ENCODE measurements around the gene CASKIN1.

CASKIN1 gene

DNA sequence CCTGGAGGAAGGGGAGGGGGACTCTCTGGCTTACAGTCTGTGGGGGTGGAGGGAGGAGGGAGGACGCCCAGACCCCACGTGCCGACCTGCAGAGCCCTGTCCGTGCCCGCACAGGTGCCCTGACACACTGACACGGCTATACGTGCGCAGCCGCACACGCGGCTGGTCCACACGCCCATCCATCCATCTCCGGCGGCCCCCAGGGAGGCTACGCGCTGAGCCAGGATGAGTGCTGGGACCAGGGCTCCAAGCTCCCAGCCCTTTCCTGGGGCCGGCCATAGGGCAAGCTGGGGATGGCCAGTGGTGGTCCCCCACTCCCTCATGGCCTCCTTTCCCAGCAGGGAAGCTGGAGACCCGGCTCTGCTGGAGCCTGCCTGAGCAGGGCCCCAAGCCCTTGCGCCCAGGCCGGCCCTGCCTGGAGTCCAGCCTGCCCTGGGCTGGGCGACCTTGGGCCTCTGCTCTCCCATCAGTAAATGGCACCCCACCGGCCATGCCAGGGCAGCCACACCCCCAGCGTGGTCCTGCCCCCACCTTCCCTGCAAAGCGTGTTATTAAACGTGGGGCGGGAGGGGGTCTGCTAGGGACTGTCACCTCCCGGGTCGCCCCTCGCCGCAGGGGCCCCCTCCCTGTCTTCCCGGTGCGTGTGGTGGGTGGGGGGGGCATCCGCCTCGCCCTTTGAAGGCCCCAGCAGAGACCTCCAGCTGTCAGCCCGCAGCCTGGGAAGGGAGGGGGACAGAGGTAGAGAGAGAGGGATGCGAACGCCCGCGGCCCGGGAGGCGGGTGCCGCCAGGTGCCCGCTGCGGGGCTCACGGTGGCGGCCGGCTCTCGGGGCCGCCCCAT lies 863 bp downstream of the CASKIN1 start:
- no peak overlapping the region for H3K27ac ChIP-seq (ENCODE audit: low read depth, low read length)
- H3K4me1 ChIP-seq (ENCODE audit: insufficient read depth, low read length), result peaks cover 5% of the 10 kb centered on the region
- no peak overlapping the region for H3K4me3 ChIP-seq (ENCODE audit: low read depth in 1 of 2, low read length in 2 of 2)
- H3K9ac ChIP-seq (ENCODE audit: low read length), result no peak overlapping the region
- peaks cover 15 to 47% of the 10 kb centered on the region in 2 donors for H3K27me3 ChIP-seq (ENCODE audit: control insufficient read depth in 1 of 2, insufficient read depth in 2 of 2, low read length in 2 of 2)
- H3K36me3 ChIP-seq (ENCODE audit: insufficient read depth, low read length), result no peaks in the 10 kb centered on the region
- H3K9me3 ChIP-seq (ENCODE audit: low read length), result no peaks in the 10 kb centered on the region

DNA sequence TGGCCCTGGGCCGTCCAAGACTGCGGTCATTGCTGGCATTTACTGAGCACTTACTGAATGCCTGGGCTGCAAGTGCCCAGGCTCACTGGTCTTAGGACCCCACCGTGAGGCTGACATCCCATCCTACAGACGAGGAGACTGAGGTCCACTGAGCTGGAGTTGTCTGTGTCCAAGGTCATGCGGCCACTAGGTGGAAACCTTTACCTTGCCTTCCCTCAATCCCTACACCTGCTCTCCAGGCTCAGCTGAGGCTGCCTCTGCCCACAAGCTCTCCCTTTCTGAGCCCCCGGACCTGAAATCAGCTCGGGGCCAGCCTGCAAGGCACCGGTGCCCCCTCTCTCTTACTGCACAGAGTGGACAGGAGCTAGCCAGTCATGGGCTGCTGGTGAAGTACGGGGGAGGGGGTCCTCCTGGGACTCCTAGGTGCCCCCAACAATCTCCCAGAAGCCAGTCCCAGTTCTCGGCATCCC lies 1.5 kb downstream of the CASKIN1 start:
- peaks cover 15 to 47% of the 10 kb centered on the region in 2 donors for H3K27me3 ChIP-seq (ENCODE audit: control insufficient read depth in 1 of 2, insufficient read depth in 2 of 2, low read length in 2 of 2)
- peaks cover 5% of the 10 kb centered on the region for H3K4me1 ChIP-seq (ENCODE audit: insufficient read depth, low read length)
- H3K27ac ChIP-seq (ENCODE audit: low read depth, low read length), result no peak overlapping the region
- no peaks in the 10 kb centered on the region for H3K36me3 ChIP-seq (ENCODE audit: insufficient read depth, low read length)
- H3K9ac ChIP-seq (ENCODE audit: low read length), result no peak overlapping the region
- H3K9me3 ChIP-seq (ENCODE audit: low read length), result no peaks in the 10 kb centered on the region
- H3K4me3 ChIP-seq (ENCODE audit: low read depth in 1 of 2, low read length in 2 of 2), result no peak overlapping the region

DNA sequence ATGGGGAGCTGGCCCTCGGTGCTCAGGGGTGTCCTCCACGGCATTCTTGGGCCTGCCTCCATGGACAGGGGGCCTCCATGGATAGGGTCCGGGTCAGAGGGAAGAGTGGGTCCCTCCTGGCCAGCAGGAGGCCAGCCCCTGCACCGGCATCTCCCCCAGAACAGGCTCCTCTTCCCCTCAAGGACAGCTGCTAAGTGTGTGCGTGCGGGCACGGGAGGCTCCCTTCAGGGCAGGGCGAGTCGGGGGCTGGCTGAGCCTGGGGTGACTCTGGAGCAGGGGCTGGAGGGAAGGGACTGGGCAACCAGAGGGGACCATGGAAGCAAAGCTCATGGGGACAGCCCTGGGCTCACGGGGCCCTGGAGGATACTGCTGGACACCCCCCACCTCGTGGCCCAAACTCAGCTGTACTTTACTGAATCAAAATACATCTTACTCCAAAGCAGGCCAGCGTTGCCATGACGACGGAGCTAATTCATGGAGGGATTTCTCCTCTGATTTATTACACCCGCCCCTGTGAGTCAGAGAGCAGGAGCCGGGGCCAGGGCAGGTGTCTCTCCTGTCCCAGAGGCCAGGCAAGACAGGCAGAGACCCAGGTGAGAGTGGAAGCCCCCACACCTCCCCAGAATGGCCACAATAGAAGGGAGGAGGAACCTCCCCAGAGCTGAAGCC lies 2.1 kb downstream of the CASKIN1 start:
- H3K9ac ChIP-seq (ENCODE audit: low read length), result no peak overlapping the region
- H3K4me1 ChIP-seq (ENCODE audit: insufficient read depth, low read length), result peaks cover 5% of the 10 kb centered on the region
- H3K4me3 ChIP-seq (ENCODE audit: low read depth in 1 of 2, low read length in 2 of 2), result no peak overlapping the region
- H3K27me3 ChIP-seq (ENCODE audit: control insufficient read depth in 1 of 2, insufficient read depth in 2 of 2, low read length in 2 of 2), result peaks cover 15 to 42% of the 10 kb centered on the region in 2 donors
- H3K36me3 ChIP-seq (ENCODE audit: insufficient read depth, low read length), result no peaks in the 10 kb centered on the region
- no peak overlapping the region for H3K27ac ChIP-seq (ENCODE audit: low read depth, low read length)
- no peaks in the 10 kb centered on the region for H3K9me3 ChIP-seq (ENCODE audit: low read length)

DNA sequence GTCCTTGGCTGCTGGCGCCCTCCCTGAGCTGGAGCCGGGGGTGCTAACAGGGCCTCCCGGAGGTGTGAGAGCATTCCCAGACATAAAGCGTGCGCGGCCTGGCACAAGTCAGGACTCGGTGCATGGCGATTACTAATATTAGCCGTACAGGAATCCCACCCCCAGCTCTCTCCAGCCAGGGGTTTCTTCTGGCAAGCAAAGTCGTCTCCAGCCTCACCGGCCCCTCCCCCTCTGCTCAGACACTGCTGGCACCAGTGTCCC lies 5.0 kb downstream of the CASKIN1 start:
- peaks cover 5% of the 10 kb centered on the region for H3K4me1 ChIP-seq (ENCODE audit: insufficient read depth, low read length)
- H3K9me3 ChIP-seq (ENCODE audit: low read length), result no peaks in the 10 kb centered on the region
- H3K27ac ChIP-seq (ENCODE audit: low read depth, low read length), result no peak overlapping the region
- H3K4me3 ChIP-seq (ENCODE audit: low read depth in 1 of 2, low read length in 2 of 2), result no peak overlapping the region
- peaks cover 10 to 27% of the 10 kb centered on the region in 2 donors for H3K27me3 ChIP-seq (ENCODE audit: control insufficient read depth in 1 of 2, insufficient read depth in 2 of 2, low read length in 2 of 2)
- no peaks in the 10 kb centered on the region for H3K36me3 ChIP-seq (ENCODE audit: insufficient read depth, low read length)
- H3K9ac ChIP-seq (ENCODE audit: low read length), result no peak overlapping the region

DNA sequence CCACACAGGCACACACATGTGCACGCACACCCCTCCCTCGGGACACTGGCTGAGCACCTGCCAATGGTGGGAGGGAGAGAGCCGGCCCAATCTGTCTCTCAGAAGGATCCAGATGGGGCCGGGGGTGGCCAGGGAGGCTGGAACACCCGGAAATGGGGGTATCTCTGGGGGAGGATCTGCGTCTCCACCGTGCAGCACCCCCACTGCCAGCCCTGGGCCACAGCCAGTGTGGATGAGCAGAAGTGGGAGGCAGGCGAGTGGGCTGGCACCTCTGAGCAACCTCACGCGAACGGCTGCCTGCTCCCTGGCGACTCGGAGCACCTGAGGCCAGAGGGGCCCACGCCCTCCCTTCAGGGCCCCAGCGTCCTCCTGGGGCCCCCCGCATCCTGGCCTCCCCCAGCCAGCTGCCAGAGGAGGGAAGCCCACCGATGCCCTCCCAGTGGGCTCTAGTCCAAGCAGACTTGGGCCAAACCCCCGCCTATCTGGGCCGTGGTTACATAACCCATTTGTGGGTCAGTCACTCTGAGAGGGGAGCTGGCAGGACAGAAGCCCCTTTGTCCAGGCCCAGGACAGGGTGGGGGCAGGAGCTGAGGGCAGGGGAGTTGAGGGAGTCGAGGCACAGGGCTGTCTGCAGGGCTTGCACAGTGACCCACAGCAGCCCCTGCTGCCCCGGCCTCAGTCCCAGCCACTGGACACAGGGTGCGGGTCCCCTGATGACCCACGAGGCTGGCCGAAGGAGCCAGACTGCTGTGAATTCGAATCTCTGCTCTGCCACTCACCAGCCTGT lies 5.6 kb downstream of the CASKIN1 start:
- Histone ChIP-seq H3K4me1 (ENCODE audit: insufficient read depth, low read length) (peaks cover 5% of the 10 kb centered on the region), H3K27me3 (ENCODE audit: control insufficient read depth in 1 of 2, insufficient read depth in 2 of 2, low read length in 2 of 2) (peaks cover 9 to 25% of the 10 kb centered on the region in 2 donors), H3K9me3 (ENCODE audit: low read length) (no peaks in the 10 kb centered on the region), H3K27ac (ENCODE audit: low read depth, low read length) (no peak overlapping the region), H3K4me3 (ENCODE audit: low read depth in 1 of 2, low read length in 2 of 2) (no peak overlapping the region), H3K9ac (ENCODE audit: low read length) (no peak overlapping the region), H3K36me3 (ENCODE audit: insufficient read depth, low read length) (no peaks in the 10 kb centered on the region)

DNA sequence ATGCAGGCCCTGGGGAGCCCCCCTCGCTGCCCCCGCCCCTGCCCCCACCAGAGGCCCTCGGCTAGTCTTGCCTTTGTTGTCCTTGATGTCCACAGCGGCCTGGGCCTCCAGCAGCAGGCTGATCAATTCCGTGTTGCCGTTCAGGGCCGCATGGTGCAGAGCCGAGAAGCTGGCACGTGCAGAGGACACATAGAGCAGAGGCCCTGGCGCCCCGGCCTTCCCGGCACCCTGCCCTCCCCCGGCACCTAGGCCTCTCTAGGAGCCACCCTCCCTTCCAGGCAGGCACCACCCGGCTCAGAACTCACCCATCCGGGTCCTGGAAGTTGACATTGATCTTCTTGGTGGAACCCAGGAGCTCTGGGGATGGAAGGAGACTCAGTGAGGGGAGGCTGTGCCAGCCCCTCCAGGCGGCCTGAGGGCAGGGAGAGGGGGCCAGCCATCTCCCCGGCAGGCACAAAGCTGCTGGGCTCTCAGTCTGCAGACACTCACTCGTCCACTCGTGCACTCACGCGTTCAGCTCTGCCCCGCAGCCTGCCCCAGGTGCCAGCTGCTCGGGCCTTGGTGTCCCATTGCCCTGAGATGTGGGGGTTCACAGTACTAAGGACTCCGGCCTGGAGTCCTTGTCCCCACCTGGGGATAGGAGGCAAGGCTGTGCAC lies 6.3 kb downstream of the CASKIN1 start:
- no peak overlapping the region for H3K4me3 ChIP-seq (ENCODE audit: low read depth in 1 of 2, low read length in 2 of 2)
- no peak overlapping the region for H3K27ac ChIP-seq (ENCODE audit: low read depth, low read length)
- H3K4me1 ChIP-seq (ENCODE audit: insufficient read depth, low read length), result no peaks in the 10 kb centered on the region
- peaks cover 2 to 18% of the 10 kb centered on the region in 2 donors for H3K27me3 ChIP-seq (ENCODE audit: control insufficient read depth in 1 of 2, insufficient read depth in 2 of 2, low read length in 2 of 2)
- H3K36me3 ChIP-seq (ENCODE audit: insufficient read depth, low read length), result no peaks in the 10 kb centered on the region
- H3K9me3 ChIP-seq (ENCODE audit: low read length), result no peaks in the 10 kb centered on the region
- H3K9ac ChIP-seq (ENCODE audit: low read length), result no peak overlapping the region

DNA sequence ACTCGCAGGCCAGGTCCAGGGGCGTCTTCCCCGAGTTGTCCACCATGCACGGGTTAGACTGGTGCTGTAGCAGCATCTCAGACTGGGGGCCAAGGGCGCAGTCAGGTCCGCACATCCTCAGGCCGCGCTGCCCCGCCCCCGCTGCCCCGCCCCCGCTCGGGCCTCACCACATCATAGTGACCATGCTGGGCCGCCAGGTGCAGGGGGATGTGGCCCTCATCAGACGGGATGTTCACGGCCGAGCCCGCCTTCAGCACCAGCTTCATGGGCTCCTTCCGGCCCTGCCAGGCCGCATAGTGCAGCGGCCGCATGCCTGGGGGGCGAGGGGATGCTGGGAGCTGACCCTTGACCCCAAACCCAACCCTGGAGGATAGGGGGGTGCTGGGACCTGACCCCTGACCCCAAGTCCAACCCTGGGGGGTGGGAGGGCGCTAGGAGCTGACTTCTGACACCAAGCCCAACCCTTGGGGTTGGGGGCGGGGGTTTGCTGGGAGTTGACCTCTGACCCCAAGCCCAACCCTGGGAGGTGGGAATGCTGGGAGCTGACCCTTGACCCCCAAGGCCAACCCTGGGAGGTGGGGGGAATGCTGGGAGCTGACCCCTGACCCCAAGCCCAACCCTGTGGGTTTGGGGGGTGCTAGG lies 7.0 kb downstream of the CASKIN1 start:
- H3K4me3 ChIP-seq (ENCODE audit: low read depth in 1 of 2, low read length in 2 of 2), result no peak overlapping the region

DNA sequence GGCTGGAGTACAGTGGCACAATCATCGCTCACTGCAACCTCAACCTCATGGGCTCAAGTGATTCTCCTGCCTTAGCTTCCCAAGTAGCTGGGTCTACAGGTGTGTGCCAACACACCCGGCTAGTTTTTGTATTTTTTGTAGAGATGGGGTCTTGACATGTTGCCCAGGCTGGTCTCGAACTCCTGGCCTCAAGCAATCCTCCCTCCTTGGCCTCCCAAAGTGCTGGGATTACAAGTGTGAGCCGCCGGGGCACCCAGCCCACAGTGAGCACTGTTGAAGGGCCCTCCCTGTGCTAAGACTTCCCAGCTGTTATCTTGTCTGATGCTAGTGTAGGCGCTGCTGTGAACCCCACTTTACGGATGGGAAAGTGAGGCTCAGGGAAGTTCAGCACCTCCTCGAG lies 8.0 kb downstream of the CASKIN1 start:
- Histone ChIP-seq H3K4me1 (ENCODE audit: insufficient read depth, low read length) (no peaks in the 10 kb centered on the region), H3K9me3 (ENCODE audit: low read length) (no peaks in the 10 kb centered on the region), H3K9ac (ENCODE audit: low read length) (no peak overlapping the region), H3K36me3 (ENCODE audit: insufficient read depth, low read length) (no peaks in the 10 kb centered on the region), H3K27me3 (ENCODE audit: control insufficient read depth in 1 of 2, insufficient read depth in 2 of 2, low read length in 2 of 2) (peaks cover 0 to under 1% of the 10 kb centered on the region in 2 donors), H3K27ac (ENCODE audit: low read depth, low read length) (no peak overlapping the region), H3K4me3 (ENCODE audit: low read depth in 1 of 2, low read length in 2 of 2) (no peak overlapping the region)

More for the DNA sequence above, 7.0 kb downstream of the CASKIN1 start:
- H3K36me3 ChIP-seq (ENCODE audit: insufficient read depth, low read length), result no peaks in the 10 kb centered on the region
- no peaks in the 10 kb centered on the region for H3K9me3 ChIP-seq (ENCODE audit: low read length)
- peaks cover 0 to 10% of the 10 kb centered on the region in 2 donors for H3K27me3 ChIP-seq (ENCODE audit: control insufficient read depth in 1 of 2, insufficient read depth in 2 of 2, low read length in 2 of 2)
- no peak overlapping the region for H3K27ac ChIP-seq (ENCODE audit: low read depth, low read length)
- no peak overlapping the region for H3K9ac ChIP-seq (ENCODE audit: low read length)
- no peaks in the 10 kb centered on the region for H3K4me1 ChIP-seq (ENCODE audit: insufficient read depth, low read length)

DNA sequence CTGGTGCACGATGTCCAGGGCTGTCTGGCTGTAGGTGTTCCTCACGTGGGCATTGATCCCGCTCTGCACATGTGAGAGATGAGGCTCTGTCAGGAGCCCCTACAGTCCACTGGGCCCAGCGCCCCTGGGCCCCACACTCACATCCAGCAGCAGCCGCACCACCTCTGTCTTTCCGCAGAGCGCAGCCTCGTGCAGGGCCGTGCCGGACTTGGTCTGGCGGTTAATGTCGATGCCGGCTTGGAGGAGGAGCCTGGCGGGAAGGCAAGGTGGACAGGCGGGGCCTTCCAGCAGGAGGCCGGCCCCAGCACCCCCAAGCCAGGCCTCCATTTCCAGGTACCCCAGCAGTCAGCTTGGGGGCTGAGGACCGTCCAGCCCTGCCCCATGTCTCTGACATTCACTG lies 9.2 kb downstream of the CASKIN1 start:
- Histone ChIP-seq H3K9me3 (ENCODE audit: low read length) (no peaks in the 10 kb centered on the region), H3K9ac (ENCODE audit: low read length) (no peak overlapping the region), H3K4me3 (ENCODE audit: low read depth in 1 of 2, low read length in 2 of 2) (no peak overlapping the region), H3K27me3 (ENCODE audit: control insufficient read depth in 1 of 2, insufficient read depth in 2 of 2, low read length in 2 of 2) (no peaks in the 10 kb centered on the region), H3K27ac (ENCODE audit: low read depth, low read length) (no peak overlapping the region), H3K4me1 (ENCODE audit: insufficient read depth, low read length) (no peaks in the 10 kb centered on the region), H3K36me3 (ENCODE audit: insufficient read depth, low read length) (no peaks in the 10 kb centered on the region)

DNA sequence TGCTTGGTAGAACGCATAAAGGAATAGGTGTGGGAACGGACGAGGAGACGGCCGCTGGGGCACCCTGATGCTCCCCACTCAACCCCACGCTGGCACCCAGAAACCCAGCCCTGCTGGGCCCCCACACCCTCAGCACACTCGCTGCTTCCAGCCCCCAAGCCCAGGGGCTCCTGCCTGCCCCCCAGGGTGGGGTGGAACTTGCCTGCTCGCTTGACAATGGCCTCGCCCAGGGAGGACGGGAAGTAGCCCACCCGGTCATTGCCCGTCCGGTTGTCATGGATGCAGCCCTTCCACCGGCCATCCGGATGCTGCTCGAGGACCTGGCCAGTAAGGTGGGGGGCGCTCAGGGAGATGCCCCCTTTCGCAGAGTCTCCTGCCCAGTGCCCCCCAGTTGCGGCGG lies 9.9 kb downstream of the CASKIN1 start:
- Histone ChIP-seq H3K9ac (ENCODE audit: low read length) (no peak overlapping the region), H3K9me3 (ENCODE audit: low read length) (no peaks in the 10 kb centered on the region)

DNA sequence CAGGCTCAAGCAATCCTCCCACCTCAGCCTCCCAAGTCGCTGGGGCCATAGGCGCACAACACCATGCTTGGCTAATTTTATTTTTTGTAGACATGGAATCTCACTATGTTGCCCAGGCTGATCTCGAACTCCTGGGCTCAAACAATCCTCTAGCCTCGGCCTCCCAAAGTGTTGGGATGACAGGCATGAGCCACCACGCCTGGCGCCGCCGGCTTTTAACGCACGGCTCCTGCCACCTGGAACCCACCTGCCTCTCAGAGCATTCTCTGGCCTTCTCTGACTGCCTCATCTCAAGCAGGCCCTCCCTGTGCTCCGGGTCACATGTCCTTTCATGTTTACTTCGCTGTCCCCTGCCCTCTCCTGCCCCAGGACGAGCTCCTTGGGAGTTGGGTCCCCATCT lies 10.3 kb downstream of the CASKIN1 start:
- H3K27ac ChIP-seq (ENCODE audit: low read depth, low read length), result no peak overlapping the region
- H3K36me3 ChIP-seq (ENCODE audit: insufficient read depth, low read length), result no peaks in the 10 kb centered on the region
- H3K9me3 ChIP-seq (ENCODE audit: low read length), result no peaks in the 10 kb centered on the region
- no peak overlapping the region for H3K4me3 ChIP-seq (ENCODE audit: low read depth in 1 of 2, low read length in 2 of 2)
- no peaks in the 10 kb centered on the region for H3K4me1 ChIP-seq (ENCODE audit: insufficient read depth, low read length)
- no peak overlapping the region for H3K9ac ChIP-seq (ENCODE audit: low read length)
- no peaks in the 10 kb centered on the region for H3K27me3 ChIP-seq (ENCODE audit: control insufficient read depth in 1 of 2, insufficient read depth in 2 of 2, low read length in 2 of 2)

More for the DNA sequence above, 9.9 kb downstream of the CASKIN1 start:
- Histone ChIP-seq H3K27ac (ENCODE audit: low read depth, low read length) (no peak overlapping the region), H3K4me3 (ENCODE audit: low read depth in 1 of 2, low read length in 2 of 2) (no peak overlapping the region), H3K36me3 (ENCODE audit: insufficient read depth, low read length) (no peaks in the 10 kb centered on the region), H3K4me1 (ENCODE audit: insufficient read depth, low read length) (no peaks in the 10 kb centered on the region), H3K27me3 (ENCODE audit: control insufficient read depth in 1 of 2, insufficient read depth in 2 of 2, low read length in 2 of 2) (no peaks in the 10 kb centered on the region)
